ENCODE measurements around the gene OBSCN. TPM values are rescaled to one million over a fixed set of nuclear protein-coding genes. Genes with fewer than 3 reads are reported as not detected.

The OBSCN gene
- total RNA-seq, 1 donor from 2014 or later = 316 TPM

- no peak overlapping the region for H3K27ac ChIP-seq (replicated peaks)
- intact Hi-C loops (cut with micrococcal nuclease) = no loop called here
- DNase-seq = no peak
- H3K36me3 ChIP-seq = peaks cover 98% of the 10 kb centered on the region
- no peaks in the 10 kb centered on the region for H3K9me3 ChIP-seq (replicated peaks)
- H3K27me3 ChIP-seq (ENCODE audit: low read depth) = no peaks in the 10 kb centered on the region
- no peaks in the 10 kb centered on the region for H3K4me1 ChIP-seq
- H3K4me3 ChIP-seq = no peak overlapping the region
- no peak for TF ChIP-seq CTCF (IDR thresholded peaks at IDR 0.05; ENCODE audit: borderline replicate concordance)
Observed at GRCh38 chr1:228284148-228284495, 76.3 kb downstream of the OBSCN start.

- Histone ChIP-seq H3K36me3 (peaks cover 95% of the 10 kb centered on the region), H3K27ac (replicated peaks) (no peak overlapping the region), H3K4me1 (no peaks in the 10 kb centered on the region), H3K9me3 (replicated peaks) (no peaks in the 10 kb centered on the region), H3K27me3 (ENCODE audit: low read depth) (no peaks in the 10 kb centered on the region), H3K4me3 (no peak overlapping the region)
- intact Hi-C loops (cut with micrococcal nuclease) = no loop called here
- no peak for TF ChIP-seq CTCF (IDR thresholded peaks at IDR 0.05; ENCODE audit: borderline replicate concordance)
- DNase-seq = no peak
Observed at GRCh38 chr1:228284521-228284920, 76.7 kb downstream of the OBSCN start.

- no peak for DNase-seq
- H3K36me3 ChIP-seq = peaks cover 95% of the 10 kb centered on the region
- no peak overlapping the region for H3K4me3 ChIP-seq
- intact Hi-C loops (cut with micrococcal nuclease) = no loop called here
- no peaks in the 10 kb centered on the region for H3K27me3 ChIP-seq (ENCODE audit: low read depth)
- no peaks in the 10 kb centered on the region for H3K4me1 ChIP-seq
- no peak overlapping the region for H3K27ac ChIP-seq (replicated peaks)
- H3K9me3 ChIP-seq (replicated peaks) = no peaks in the 10 kb centered on the region
- no peak for TF ChIP-seq CTCF (IDR thresholded peaks at IDR 0.05; ENCODE audit: borderline replicate concordance)
Observed at GRCh38 chr1:228285661-228286504, 78.0 kb downstream of the OBSCN start.

- intact Hi-C loops (cut with micrococcal nuclease) = no loop called here
- no peak for TF ChIP-seq CTCF (IDR thresholded peaks at IDR 0.05; ENCODE audit: borderline replicate concordance)
- Histone ChIP-seq H3K36me3 (peaks cover 95% of the 10 kb centered on the region), H3K27ac (replicated peaks) (no peak overlapping the region), H3K4me3 (no peak overlapping the region), H3K27me3 (ENCODE audit: low read depth) (no peaks in the 10 kb centered on the region), H3K4me1 (no peaks in the 10 kb centered on the region), H3K9me3 (replicated peaks) (no peaks in the 10 kb centered on the region)
- DNase-seq = peak; percentile 13
Observed at GRCh38 chr1:228286505-228287417, 78.9 kb downstream of the OBSCN start.

GRCh38 chr1:228287541-228288425, 79.9 kb downstream of the OBSCN start:
- H3K9me3 ChIP-seq (replicated peaks) = no peaks in the 10 kb centered on the region
- no peak for TF ChIP-seq CTCF (IDR thresholded peaks at IDR 0.05; ENCODE audit: borderline replicate concordance)
- H3K36me3 ChIP-seq = peaks cover 95% of the 10 kb centered on the region
- no peaks in the 10 kb centered on the region for H3K4me1 ChIP-seq
- no peaks in the 10 kb centered on the region for H3K27me3 ChIP-seq (ENCODE audit: low read depth)
- no peak overlapping the region for H3K27ac ChIP-seq (replicated peaks)
- no peak for DNase-seq
- intact Hi-C loops (cut with micrococcal nuclease) = no loop called here
- H3K4me3 ChIP-seq = no peak overlapping the region

All from left ventricle myocardium inferior (tissue), 1 donor.